HG02885 (cell line): Measurements from ENCODE around the gene PSKH1.
"Not testable (repeated sequence)": the region's sequence is repeated elsewhere in the genome, so short reads cannot be mapped to it uniquely, and the experiment has no call there.

ENCODE experiments used
- ATAC-seq: cut with Tn5 transposase; IDR thresholded peaks from one replicate; pipeline ENCODE4 v1.9.1; 2021; ENCODE audit warnings: mild to moderate bottlenecking; ENCODE audit not compliant: unreplicated experiment, poor library complexity

Gene PSKH1

GRCh38 chr16:67892899-67893742 lies at the start of gene PSKH1:
Gene PSKH1, plus strand, starts transcription at chr16:67893254. Its CDS starts 15,496 bp downstream, at chr16:67908750.
- peak; percentile 91 for ATAC-seq

- ATAC-seq, result no peak
Observed at GRCh38 chr16:67843343-67843765, 49.7 kb upstream of the PSKH1 start.

- ATAC-seq, result no peak
Observed at GRCh38 chr16:67844497-67844896, 48.6 kb upstream of the PSKH1 start.

- no peak for ATAC-seq
Observed at GRCh38 chr16:67845291-67846062, 47.6 kb upstream of the PSKH1 start.

GRCh38 chr16:67846063-67846319 lies 47.1 kb upstream of the PSKH1 start:
- no peak for ATAC-seq

GRCh38 chr16:67846320-67847063 lies 46.6 kb upstream of the PSKH1 start, which contains the start of gene NUTF2:
Gene NUTF2, plus strand, starts transcription at chr16:67846933. Its CDS starts 18,198 bp downstream, at chr16:67865131.
- peak; percentile 63 for ATAC-seq

GRCh38 chr16:67847064-67847861 lies 45.8 kb upstream of the PSKH1 start, which contains the start of gene CENPT:
Gene CENPT, minus strand, starts transcription at chr16:67847693. Its CDS starts 13,834 bp downstream, at chr16:67833859.
- peak; percentile 38 for ATAC-seq

- no peak for ATAC-seq
Observed at GRCh38 chr16:67848118-67848517, 44.9 kb upstream of the PSKH1 start.

GRCh38 chr16:67853670-67854069 lies 39.4 kb upstream of the PSKH1 start:
- no peak for ATAC-seq

- ATAC-seq, result no peak
Observed at GRCh38 chr16:67855789-67856188, 37.3 kb upstream of the PSKH1 start.

GRCh38 chr16:67856927-67857546 lies 36.0 kb upstream of the PSKH1 start:
- no peak for ATAC-seq

- no peak for ATAC-seq
Observed at GRCh38 chr16:67857547-67858233, 35.4 kb upstream of the PSKH1 start.

GRCh38 chr16:67858500-67858899 lies 34.6 kb upstream of the PSKH1 start:
- no peak for ATAC-seq

GRCh38 chr16:67860589-67861398 lies 32.3 kb upstream of the PSKH1 start:
- ATAC-seq, result no peak

- no peak for ATAC-seq
Observed at GRCh38 chr16:67861877-67862276, 31.2 kb upstream of the PSKH1 start.

- no peak for ATAC-seq
Observed at GRCh38 chr16:67862623-67863583, 30.2 kb upstream of the PSKH1 start.

- not testable (repeated sequence) for ATAC-seq
Observed at GRCh38 chr16:67864044-67864443, 29.0 kb upstream of the PSKH1 start.
